ENCODE data around the gene CRHR2. TPM values are rescaled to one million over a fixed set of nuclear protein-coding genes. Genes with fewer than 3 reads are reported as not detected.
A peak's percentile ranks its signal among the peaks of the same experiment; 100 is the strongest.

CRHR2 gene
- total and polyA plus RNA-seq, 2 of the 4 experiments (the other 2 are of a cell fraction) = not detected

DNA sequence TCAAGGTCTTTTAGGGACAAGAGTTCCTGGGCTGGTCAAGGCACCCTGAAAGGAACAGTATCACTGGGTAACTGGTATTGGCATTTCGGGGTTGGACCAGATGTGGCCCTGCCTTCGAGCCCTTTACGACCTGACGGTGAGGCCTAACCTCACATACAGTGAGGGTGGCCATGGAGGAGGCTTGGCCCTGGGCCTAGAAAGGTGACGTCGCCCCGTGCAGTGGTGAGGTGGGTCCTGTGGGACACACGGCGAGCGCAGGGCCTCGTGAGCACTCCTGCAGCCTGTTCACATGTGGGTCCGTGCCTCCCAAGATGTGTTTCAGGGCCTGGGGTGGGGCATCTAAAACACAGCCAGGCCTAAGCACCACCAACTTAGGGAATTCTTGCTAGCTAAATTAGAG lies 36.1 kb downstream of the CRHR2 start:
- dilution Hi-C loops (cut with HindIII; ENCODE audit: low sequenced_read_pairs, unreplicated experiment) = no loop called here
- DNase-seq (no peak), ATAC-seq (ENCODE audit: low read depth) (no peak; the same call in 1 of the 2 replicates)
- H4K20me1 ChIP-seq (ENCODE audit: insufficient read depth, low read length) = peaks cover 11% of the 10 kb centered on the region; the same call in 1 of the 2 replicates
- POLR2A ChIA-PET (ENCODE audit: unreplicated experiment) = no interaction called here
- no peak overlapping the region for H3K14ac ChIP-seq (replicated peaks; ENCODE audit: low read depth, low read length)
- peaks cover 7 to 10% of the 10 kb centered on the region in 2 experiments; a peak in 2 of 4 replicates for H3K79me1 ChIP-seq (ENCODE audit: low read depth in 1 of 2, low read length in 2 of 2)
- CTCF ChIA-PET = no interaction called here
- H3K4me3 ChIP-seq (ENCODE audit: insufficient read depth, low read depth, low read length) = no peak overlapping the region
- no peak overlapping the region for H3K18ac ChIP-seq (ENCODE audit: low read depth, low read length)
- H2AK5ac ChIP-seq (ENCODE audit: low read depth, low read length) = no peak overlapping the region
- no peak overlapping the region for H3K4me2 ChIP-seq (ENCODE audit: low read depth, low read length)
- H4K91ac ChIP-seq (ENCODE audit: insufficient read depth, low read depth, low read length) = no peak overlapping the region
- H3K4ac ChIP-seq (ENCODE audit: low read depth, low read length) = no peak overlapping the region
- no peaks in the 10 kb centered on the region for H3K4me1 ChIP-seq (ENCODE audit: control insufficient read depth, insufficient read depth, low read length)
- peaks cover 3% of the 10 kb centered on the region for H3K36me3 ChIP-seq (ENCODE audit: control insufficient read depth, insufficient read depth, low read length)
- H3K9me1 ChIP-seq (ENCODE audit: insufficient read depth, low read length) = peaks cover 3% of the 10 kb centered on the region; the same call in 1 of the 2 replicates
- no peak overlapping the region for H2BK5ac ChIP-seq (ENCODE audit: low read depth, low read length, poor library complexity, severe bottlenecking)
- intact Hi-C loops (cut with micrococcal nuclease) = no loop called here
- H2AFZ ChIP-seq (replicated peaks; ENCODE audit: low read length, poor library complexity) = no peak overlapping the region
- no peak overlapping the region for H3K23ac ChIP-seq (ENCODE audit: low read depth, low read length)
- no peak overlapping the region for H2BK20ac ChIP-seq (ENCODE audit: low read depth, low read length)
- H4K5ac ChIP-seq (ENCODE audit: low read depth, low read length) = no peak overlapping the region
- H2BK15ac ChIP-seq (ENCODE audit: low read depth, low read length) = no peak overlapping the region
- H4K8ac ChIP-seq (ENCODE audit: low read depth in 2 of 2, low read length in 2 of 2) = no peak overlapping the region
- no peak overlapping the region for H2BK120ac ChIP-seq (ENCODE audit: low read depth, low read length)
- H2AK9ac ChIP-seq (replicated peaks; ENCODE audit: low read depth, low read length, poor library complexity) = no peak overlapping the region
- no peaks in the 10 kb centered on the region for H3K9me3 ChIP-seq (ENCODE audit: control insufficient read depth, insufficient read depth, low read length)
- BruUV-seq (replicated peaks) = no TSS peak
- no peak overlapping the region for H3K9ac ChIP-seq (ENCODE audit: low read depth, low read length)
- 0 out of 2 replicates have a peak, but pooled peaks have one; percentile 25 for TF ChIP-seq POLR2A (IDR thresholded peaks at IDR 0.05; ENCODE audit: low read depth, low read length)
- TF ChIP-seq SMC3 (IDR thresholded peaks at IDR 0.05; ENCODE audit: low read depth, low read length) = no peak
- no peak overlapping the region for H3K27ac ChIP-seq (ENCODE audit: insufficient read depth, low read length)
- no peak overlapping the region for H3K56ac ChIP-seq (ENCODE audit: extremely low read depth, insufficient read depth, low read length)
- 100% methylated on average over 2 of the region's 12 CpGs; no CpG with 5 or more reads in 1 of the 2 experiments for WGBS, 2 experiments (ENCODE audit: extremely low coverage in 2 of 2, insufficient read length in 1 of 2)
- no peaks in the 10 kb centered on the region for H3K27me3 ChIP-seq (ENCODE audit: control insufficient read depth, insufficient read depth, low read length)
- in situ Hi-C loops (cut with MboI; ENCODE audit: low sequenced_read_pairs) = no loop called here
